Stomach (tissue), 4 donors: Measurements from ENCODE around the gene POU1F1.

Experiments used
- CTCF ChIP-seq, 7 experiments: fragments of 450-650 bp in 4 of 7; fragments of 200-600 bp in 3 of 7; sonication (generic) in 3 of 7; IDR thresholded peaks; one replicate each; pipeline ENCODE4 v1.5.1; 2016 to 2019; ENCODE audit warnings: antibody characterized with exemption in 7 of 7, control low read depth in 2 of 7, mild to moderate bottlenecking in 1 of 7
- POLR2A ChIP-seq, 4 donors: fragments of 450-650 bp; IDR thresholded peaks; one replicate each; pipeline ENCODE4 v1.6.1; 2016; ENCODE audit warnings: antibody characterized with exemption in 4 of 4, control low read depth in 2 of 4, mild to moderate bottlenecking in 1 of 4, moderate library complexity in 1 of 4
- POLR2AphosphoS5 ChIP-seq, 3 donors: sonication (generic); formaldehyde crosslinking; IDR thresholded peaks; one replicate each; pipeline ENCODE4 v1.6.1; 2016; ENCODE audit warnings: antibody characterized with exemption in 3 of 3

GRCh38 chr3:87225659-87226058 is 50.7 kb downstream of the POU1F1 start:
- TF ChIP-seq POLR2AphosphoS5 (IDR thresholded peaks at IDR 0.05): no peak
- no peak for TF ChIP-seq CTCF (IDR thresholded peaks at IDR 0.05)
- no peak for TF ChIP-seq POLR2A (IDR thresholded peaks at IDR 0.05)
